ENCODE measurements around the gene RNF14. TPM values are rescaled to one million over a fixed set of nuclear protein-coding genes. Genes with fewer than 3 reads are reported as not detected.

RNF14 gene
- total and polyA plus RNA-seq, 2 donors = 31.9 to 42.6 TPM

DNA sequence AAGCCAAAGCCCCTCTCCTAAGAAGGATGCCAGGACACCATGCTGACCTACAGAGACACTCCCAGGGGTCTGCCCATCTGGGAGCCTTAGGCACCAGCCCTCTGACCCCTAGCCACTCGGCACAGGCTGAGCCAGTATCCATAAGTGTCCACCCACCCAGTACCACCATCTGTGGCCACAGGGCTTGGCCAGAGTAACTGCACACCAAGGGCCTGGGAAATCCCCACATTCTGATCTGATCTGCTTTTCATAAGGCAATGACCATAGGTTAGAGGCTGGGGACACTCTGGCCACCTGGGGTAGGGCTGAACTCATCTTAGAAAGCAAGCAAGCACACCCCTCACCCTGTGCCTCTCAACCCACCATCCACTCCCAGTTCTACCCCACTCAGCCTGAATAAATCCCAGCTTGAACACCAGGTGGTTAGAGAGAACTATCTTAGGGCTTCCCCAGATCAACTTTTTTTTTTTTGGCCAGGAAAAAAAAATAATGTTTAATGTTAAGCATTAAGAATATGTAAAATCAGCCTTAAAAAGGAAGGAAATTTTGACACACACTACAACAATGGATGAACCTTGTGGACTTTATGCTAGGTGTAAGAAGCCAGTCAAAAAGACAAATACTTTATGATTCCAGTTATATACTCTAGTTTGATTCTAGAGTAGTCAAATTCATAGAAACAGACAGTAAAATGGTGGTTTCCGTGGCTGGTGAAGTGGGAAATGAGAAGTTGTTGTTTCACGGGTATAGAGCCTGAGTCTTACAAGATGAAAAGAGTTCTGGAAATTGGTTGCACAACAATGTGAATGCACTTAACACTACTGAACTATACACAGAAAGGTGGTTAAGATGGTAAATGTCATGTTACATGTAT lies 37.7 kb downstream of the RNF14 start:
- Histone ChIP-seq H3K9me3 (ENCODE audit: control insufficient read depth in 2 of 2, insufficient read depth in 1 of 2, low read length in 1 of 2) (no peaks in the 10 kb centered on the region), H3K4me1 (ENCODE audit: control insufficient read depth in 2 of 2, insufficient read depth in 2 of 2, low read length in 2 of 2) (peaks cover 3 to 23% of the 10 kb centered on the region in 2 donors), H3K36me3 (ENCODE audit: control insufficient read depth in 2 of 2, insufficient read depth in 2 of 2, low read length in 1 of 2) (peaks cover 12 to 33% of the 10 kb centered on the region in 2 donors), H3K4me3 (ENCODE audit: low read length in 2 of 2) (no peak overlapping the region), H3K27ac (ENCODE audit: low read depth in 1 of 2, low read length in 1 of 2) (peak overlapping the region in 1 of 2 donors; percentile 58), H3K27me3 (ENCODE audit: control insufficient read depth in 2 of 2, insufficient read depth in 1 of 2, low read length in 1 of 2) (no peaks in the 10 kb centered on the region)
- WGBS = 44% methylated on average over 3 of the region's 3 CpGs
- DNase-seq (ENCODE audit: low read depth in 6 of 9, low spot score in 9 of 9) = peak in 3 of 9 donors; percentile 17 to 65 (median 34)

DNA sequence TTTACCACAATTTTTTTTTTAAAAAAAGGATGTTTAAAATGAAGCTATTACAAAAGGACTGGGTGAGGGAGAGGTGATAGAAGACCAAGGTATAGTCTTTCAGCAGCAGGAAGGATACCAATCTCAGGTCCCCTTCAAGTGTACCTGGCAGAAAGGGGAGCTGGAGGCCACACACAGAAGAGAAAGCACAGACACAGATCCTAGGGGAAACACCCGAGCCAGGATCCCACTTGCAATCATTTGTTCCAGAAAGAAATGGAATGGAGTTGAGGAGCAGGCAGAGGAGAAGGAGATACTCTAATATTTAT lies 38.3 kb downstream of the RNF14 start:
- Histone ChIP-seq H3K4me3 (ENCODE audit: low read length in 2 of 2) (no peak overlapping the region), H3K27ac (ENCODE audit: low read depth in 1 of 2, low read length in 1 of 2) (peak overlapping the region in 1 of 2 donors; percentile 10), H3K4me1 (ENCODE audit: control insufficient read depth in 2 of 2, insufficient read depth in 2 of 2, low read length in 2 of 2) (peaks cover 3 to 27% of the 10 kb centered on the region in 2 donors), H3K27me3 (ENCODE audit: control insufficient read depth in 2 of 2, insufficient read depth in 1 of 2, low read length in 1 of 2) (no peaks in the 10 kb centered on the region), H3K9me3 (ENCODE audit: control insufficient read depth in 2 of 2, insufficient read depth in 1 of 2, low read length in 1 of 2) (no peaks in the 10 kb centered on the region), H3K36me3 (ENCODE audit: control insufficient read depth in 2 of 2, insufficient read depth in 2 of 2, low read length in 1 of 2) (peaks cover 12 to 31% of the 10 kb centered on the region in 2 donors)
- DNase-seq (ENCODE audit: low read depth in 6 of 9, low spot score in 9 of 9) = no peak
- WGBS = 93% methylated on average over 1 of the region's 1 CpG

DNA sequence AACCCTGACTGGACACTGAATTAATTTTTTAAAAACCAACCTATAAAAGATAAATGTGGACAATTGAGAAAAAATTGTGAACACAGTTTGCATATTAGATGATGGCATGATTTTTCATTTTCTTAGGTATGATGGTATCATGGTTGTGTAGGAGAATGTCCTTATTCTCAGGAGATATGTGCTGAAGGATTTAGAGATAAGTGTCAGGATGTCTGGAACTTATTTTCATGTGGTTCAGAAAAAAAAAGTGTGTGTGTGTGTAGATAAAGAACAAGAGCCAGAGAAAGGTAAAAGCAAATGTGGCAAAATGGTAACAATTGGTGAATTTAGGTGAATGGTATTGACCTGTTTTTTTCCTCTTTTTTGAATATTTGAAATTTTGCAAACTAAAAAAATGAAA lies 39.9 kb downstream of the RNF14 start:
- DNase-seq (ENCODE audit: low read depth in 6 of 9, low spot score in 9 of 9) = no peak
- no peak overlapping the region for H3K4me3 ChIP-seq (ENCODE audit: low read length in 2 of 2)
- peaks cover 2 to 19% of the 10 kb centered on the region in 2 donors for H3K36me3 ChIP-seq (ENCODE audit: control insufficient read depth in 2 of 2, insufficient read depth in 2 of 2, low read length in 1 of 2)
- H3K27me3 ChIP-seq (ENCODE audit: control insufficient read depth in 2 of 2, insufficient read depth in 1 of 2, low read length in 1 of 2) = no peaks in the 10 kb centered on the region
- no peaks in the 10 kb centered on the region for H3K9me3 ChIP-seq (ENCODE audit: control insufficient read depth in 2 of 2, insufficient read depth in 1 of 2, low read length in 1 of 2)
- H3K4me1 ChIP-seq (ENCODE audit: control insufficient read depth in 2 of 2, insufficient read depth in 2 of 2, low read length in 2 of 2) = peaks cover 2 to 37% of the 10 kb centered on the region in 2 donors
- no peak overlapping the region for H3K27ac ChIP-seq (ENCODE audit: low read depth in 1 of 2, low read length in 1 of 2)

DNA sequence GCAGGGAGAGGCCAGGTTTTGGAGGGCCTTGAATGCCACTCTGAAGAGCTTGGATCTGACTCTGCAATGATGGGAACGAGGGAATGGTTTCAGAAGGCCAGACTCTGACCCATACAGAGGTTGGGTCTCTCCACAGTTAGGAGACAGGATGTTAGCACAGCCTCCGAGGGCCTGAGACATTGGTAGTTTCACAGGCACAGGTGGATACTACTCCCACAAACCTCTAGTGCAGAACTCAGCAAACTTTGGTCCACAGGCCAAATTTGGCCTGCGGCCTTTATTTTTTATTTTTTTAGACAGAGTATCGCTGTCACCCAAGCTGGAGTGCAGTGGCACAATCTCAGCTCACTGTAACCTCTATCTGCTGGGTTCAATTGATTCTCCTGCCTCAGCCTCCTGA lies 41.0 kb downstream of the RNF14 start:
- no peak overlapping the region for H3K4me3 ChIP-seq (ENCODE audit: low read length in 2 of 2)
- no peak for DNase-seq (ENCODE audit: low read depth in 6 of 9, low spot score in 9 of 9)
- no peaks in the 10 kb centered on the region for H3K9me3 ChIP-seq (ENCODE audit: control insufficient read depth in 2 of 2, insufficient read depth in 1 of 2, low read length in 1 of 2)
- 86% methylated on average over 4 of the region's 4 CpGs for WGBS
- H3K27ac ChIP-seq (ENCODE audit: low read depth in 1 of 2, low read length in 1 of 2) = no peak overlapping the region
- no peaks in the 10 kb centered on the region for H3K27me3 ChIP-seq (ENCODE audit: control insufficient read depth in 2 of 2, insufficient read depth in 1 of 2, low read length in 1 of 2)
- H3K36me3 ChIP-seq (ENCODE audit: control insufficient read depth in 2 of 2, insufficient read depth in 2 of 2, low read length in 1 of 2) = peaks cover 2 to 15% of the 10 kb centered on the region in 2 donors
- H3K4me1 ChIP-seq (ENCODE audit: control insufficient read depth in 2 of 2, insufficient read depth in 2 of 2, low read length in 2 of 2) = peaks cover 2 to 39% of the 10 kb centered on the region in 2 donors

DNA sequence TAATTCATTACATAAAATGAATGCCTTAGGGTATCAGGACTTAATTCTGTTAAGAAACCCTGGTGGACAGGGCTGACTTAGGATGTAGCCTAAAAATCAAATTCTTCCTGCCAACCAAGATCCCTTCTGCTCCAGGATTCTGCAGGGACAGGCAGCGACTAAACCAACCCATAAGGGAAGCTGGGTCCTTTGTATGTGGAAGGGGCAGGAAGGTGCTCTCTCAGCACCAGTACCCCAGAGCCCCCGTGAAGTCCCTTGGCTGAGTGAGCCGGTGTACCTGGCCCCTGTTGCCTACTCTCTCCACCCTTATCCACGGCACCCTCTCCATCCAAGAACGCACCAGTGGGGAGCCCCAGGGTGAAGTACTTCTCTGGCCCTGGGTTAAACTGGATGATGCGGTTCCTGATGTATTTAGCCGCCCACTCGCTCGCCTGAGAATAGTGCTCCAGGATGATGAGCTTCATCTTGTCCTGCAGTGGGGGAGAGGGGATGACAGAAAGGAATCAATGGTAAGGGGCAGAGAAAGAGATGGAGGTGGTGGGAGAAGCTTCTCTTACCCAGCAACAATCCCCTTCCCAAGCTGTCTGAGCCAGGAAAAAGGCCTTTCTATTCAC lies 42.8 kb downstream of the RNF14 start:
- H3K4me3 ChIP-seq (ENCODE audit: low read length in 2 of 2) = no peak overlapping the region
- H3K36me3 ChIP-seq (ENCODE audit: control insufficient read depth in 2 of 2, insufficient read depth in 2 of 2, low read length in 1 of 2) = peaks cover 0 to 3% of the 10 kb centered on the region in 2 donors
- no peaks in the 10 kb centered on the region for H3K9me3 ChIP-seq (ENCODE audit: control insufficient read depth in 2 of 2, insufficient read depth in 1 of 2, low read length in 1 of 2)
- H3K4me1 ChIP-seq (ENCODE audit: control insufficient read depth in 2 of 2, insufficient read depth in 2 of 2, low read length in 2 of 2) = peaks cover 14 to 42% of the 10 kb centered on the region in 2 donors
- H3K27me3 ChIP-seq (ENCODE audit: control insufficient read depth in 2 of 2, insufficient read depth in 1 of 2, low read length in 1 of 2) = no peaks in the 10 kb centered on the region
- no peak overlapping the region for H3K27ac ChIP-seq (ENCODE audit: low read depth in 1 of 2, low read length in 1 of 2)
- DNase-seq (ENCODE audit: low read depth in 6 of 9, low spot score in 9 of 9) = no peak
- WGBS = 97% methylated on average over 9 of the region's 9 CpGs

DNA sequence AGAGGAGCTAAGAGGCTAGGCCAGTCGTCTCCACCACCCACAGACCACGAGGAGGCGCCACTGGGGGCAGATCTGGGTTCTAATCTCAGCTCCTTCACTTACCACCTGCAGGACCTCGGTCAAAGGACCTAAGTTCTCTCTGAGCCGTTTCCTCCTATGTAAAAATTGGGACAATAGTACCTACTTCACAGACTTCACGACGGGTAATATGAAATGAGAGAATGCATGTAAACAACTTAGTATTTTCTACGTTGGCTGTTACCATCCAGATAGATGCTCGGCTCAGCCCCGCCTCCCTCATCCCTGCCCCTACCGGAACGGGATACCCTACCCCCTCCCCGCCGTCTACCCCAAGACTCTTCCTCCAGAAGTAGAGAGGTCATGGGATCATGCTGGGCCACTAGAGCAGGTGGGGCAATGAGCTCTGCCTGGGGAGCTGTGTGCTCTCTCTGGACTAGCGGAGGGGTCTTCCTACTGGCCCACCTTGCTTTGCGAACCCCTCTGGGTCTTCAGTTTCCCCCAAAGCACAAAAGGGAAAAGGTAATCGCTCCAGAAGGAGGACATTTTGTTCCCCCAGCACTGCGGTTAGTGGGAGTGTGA lies 43.4 kb downstream of the RNF14 start:
- Histone ChIP-seq H3K27me3 (ENCODE audit: control insufficient read depth in 2 of 2, insufficient read depth in 1 of 2, low read length in 1 of 2) (no peaks in the 10 kb centered on the region), H3K9me3 (ENCODE audit: control insufficient read depth in 2 of 2, insufficient read depth in 1 of 2, low read length in 1 of 2) (no peaks in the 10 kb centered on the region), H3K36me3 (ENCODE audit: control insufficient read depth in 2 of 2, insufficient read depth in 2 of 2, low read length in 1 of 2) (peaks cover 0 to 3% of the 10 kb centered on the region in 2 donors), H3K4me1 (ENCODE audit: control insufficient read depth in 2 of 2, insufficient read depth in 2 of 2, low read length in 2 of 2) (peaks cover 16 to 41% of the 10 kb centered on the region in 2 donors), H3K4me3 (ENCODE audit: low read length in 2 of 2) (peak overlapping the region; percentile 60 to 65), H3K27ac (ENCODE audit: low read depth in 1 of 2, low read length in 1 of 2) (peak overlapping the region; percentile 21 to 48)
- peak in 3 of 9 donors; percentile 21 to 50 (median 36) for DNase-seq (ENCODE audit: low read depth in 6 of 9, low spot score in 9 of 9)
- 35% methylated on average over 18 of the region's 18 CpGs for WGBS

GRCh38 chr5:142012792-142013388 lies 44.0 kb downstream of the RNF14 start, which contains the start of gene GNPDA1:
Gene GNPDA1 (minus strand): TSS chr5:142013027. CDS start chr5:142012035, 992 bp downstream.
- H3K27ac ChIP-seq (ENCODE audit: low read depth in 1 of 2, low read length in 1 of 2) = peak within 1 kb of the TSS; percentile 21 to 48
- H3K4me1 ChIP-seq (ENCODE audit: control insufficient read depth in 2 of 2, insufficient read depth in 2 of 2, low read length in 2 of 2) = peaks cover 16 to 36% of the 10 kb centered on the region in 2 donors
- H3K36me3 ChIP-seq (ENCODE audit: control insufficient read depth in 2 of 2, insufficient read depth in 2 of 2, low read length in 1 of 2) = peaks cover 0 to under 1% of the 10 kb centered on the region in 2 donors
- no peaks in the 10 kb centered on the region for H3K27me3 ChIP-seq (ENCODE audit: control insufficient read depth in 2 of 2, insufficient read depth in 1 of 2, low read length in 1 of 2)
- DNase-seq (ENCODE audit: low read depth in 6 of 9, low spot score in 9 of 9) = peak in 5 of 9 donors; percentile 47 to 73 (median 61)
- 2% methylated on average over 58 of the region's 58 CpGs for WGBS
- H3K9me3 ChIP-seq (ENCODE audit: control insufficient read depth in 2 of 2, insufficient read depth in 1 of 2, low read length in 1 of 2) = no peaks in the 10 kb centered on the region
- H3K4me3 ChIP-seq (ENCODE audit: low read length in 2 of 2) = peak within 1 kb of the TSS; percentile 60 to 65

DNA sequence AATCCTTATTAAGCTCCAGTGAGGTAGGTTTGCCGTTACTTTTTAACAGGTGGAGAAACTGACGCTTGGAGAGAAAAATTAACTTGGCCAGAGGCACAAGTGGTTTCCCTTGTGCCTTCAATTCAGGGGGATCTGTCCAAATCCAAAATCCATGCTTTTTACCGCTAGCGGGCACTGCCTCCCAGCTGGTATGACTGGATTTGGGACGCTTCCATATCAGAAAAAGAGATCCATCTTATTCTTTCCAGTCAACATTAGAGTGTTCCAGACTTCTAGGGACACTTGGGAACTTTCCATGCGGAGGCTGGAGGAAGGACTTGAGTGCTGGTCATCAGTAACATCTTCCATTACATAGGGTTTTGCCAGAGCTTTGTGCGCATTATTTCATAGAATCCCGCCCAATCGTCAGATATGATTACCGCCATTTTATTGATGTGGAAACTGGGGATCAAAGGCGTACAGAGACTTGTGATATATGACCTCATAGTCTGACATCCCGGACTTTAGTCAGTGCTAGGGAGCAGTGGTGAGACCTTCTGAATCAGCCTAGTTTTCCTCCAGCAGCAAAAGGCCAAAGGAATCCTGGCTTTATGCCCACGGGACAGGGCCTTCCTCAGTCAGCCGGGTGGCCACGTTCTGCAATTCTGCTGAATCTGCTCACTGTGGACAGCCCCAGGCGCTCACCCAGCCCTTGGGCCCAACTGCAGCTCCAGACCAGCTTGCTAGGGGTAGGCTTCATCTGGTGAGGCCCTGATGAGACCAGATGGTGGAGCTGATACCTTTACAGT lies 45.0 kb downstream of the RNF14 start:
- Histone ChIP-seq H3K4me1 (ENCODE audit: control insufficient read depth in 2 of 2, insufficient read depth in 2 of 2, low read length in 2 of 2) (peaks cover 16 to 38% of the 10 kb centered on the region in 2 donors), H3K27ac (ENCODE audit: low read depth in 1 of 2, low read length in 1 of 2) (no peak overlapping the region), H3K36me3 (ENCODE audit: control insufficient read depth in 2 of 2, insufficient read depth in 2 of 2, low read length in 1 of 2) (no peaks in the 10 kb centered on the region), H3K4me3 (ENCODE audit: low read length in 2 of 2) (no peak overlapping the region), H3K9me3 (ENCODE audit: control insufficient read depth in 2 of 2, insufficient read depth in 1 of 2, low read length in 1 of 2) (no peaks in the 10 kb centered on the region), H3K27me3 (ENCODE audit: control insufficient read depth in 2 of 2, insufficient read depth in 1 of 2, low read length in 1 of 2) (no peaks in the 10 kb centered on the region)
- WGBS = 97% methylated on average over 16 of the region's 16 CpGs
- no peak for DNase-seq (ENCODE audit: low read depth in 6 of 9, low spot score in 9 of 9)

Data from thymus (tissue), 11 donors.